HG02870 (cell line): ENCODE measurements around the gene MAPKBP1.

Source experiments
- ATAC-seq: cut with Tn5 transposase; IDR thresholded peaks from one replicate; pipeline ENCODE4 v1.9.1; 2021; ENCODE audit warnings: mild to moderate bottlenecking, moderate library complexity; ENCODE audit not compliant: unreplicated experiment

The MAPKBP1 gene

DNA sequence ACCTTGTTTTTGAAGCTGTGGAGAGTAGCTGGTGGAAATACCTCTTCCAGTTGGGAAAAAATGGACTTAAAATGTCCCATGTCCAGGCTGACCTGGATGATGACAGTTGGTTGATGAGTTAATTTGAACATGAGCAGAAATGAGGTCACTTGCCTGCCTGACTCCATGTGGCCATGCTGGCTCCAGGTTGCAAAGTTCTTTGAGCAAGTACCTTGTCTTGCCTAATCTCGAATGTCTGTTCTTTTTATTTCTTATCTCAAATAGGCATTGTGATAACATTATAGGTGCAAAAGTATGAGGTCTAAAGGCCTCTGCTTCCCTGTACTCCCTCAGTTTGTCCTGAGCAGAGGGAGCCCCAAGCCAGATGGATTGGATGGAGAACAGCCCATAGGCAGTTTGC is 9.0 kb downstream of the MAPKBP1 start:
- no peak for ATAC-seq

- no peak for ATAC-seq
Measured at GRCh38 chr15:41788262-41788661, 14.0 kb downstream of the MAPKBP1 start.

GRCh38 chr15:41789236-41789635 is 15.0 kb downstream of the MAPKBP1 start:
- ATAC-seq = no peak

DNA sequence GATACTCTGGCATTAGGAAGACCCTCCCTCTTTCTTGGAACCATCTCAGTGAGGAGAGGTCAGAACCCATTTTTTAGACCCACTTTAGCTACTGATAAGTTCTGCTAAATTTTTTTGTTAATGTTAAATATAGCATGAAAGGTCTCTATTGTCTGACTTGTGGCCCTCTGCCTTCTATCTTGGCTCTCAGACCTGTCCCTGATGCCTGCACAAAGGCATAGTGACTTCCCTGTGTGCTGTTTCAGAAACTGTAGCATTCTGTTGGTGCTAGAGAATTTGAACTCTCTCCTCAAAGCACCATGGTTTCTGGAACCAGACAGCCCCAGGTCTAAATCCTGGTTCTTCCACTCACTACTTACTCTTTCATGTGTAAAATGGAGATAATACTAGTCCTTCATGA is 15.4 kb downstream of the MAPKBP1 start:
- ATAC-seq = no peak

- ATAC-seq = no peak
Measured at GRCh38 chr15:41790169-41790568, 15.9 kb downstream of the MAPKBP1 start.

DNA sequence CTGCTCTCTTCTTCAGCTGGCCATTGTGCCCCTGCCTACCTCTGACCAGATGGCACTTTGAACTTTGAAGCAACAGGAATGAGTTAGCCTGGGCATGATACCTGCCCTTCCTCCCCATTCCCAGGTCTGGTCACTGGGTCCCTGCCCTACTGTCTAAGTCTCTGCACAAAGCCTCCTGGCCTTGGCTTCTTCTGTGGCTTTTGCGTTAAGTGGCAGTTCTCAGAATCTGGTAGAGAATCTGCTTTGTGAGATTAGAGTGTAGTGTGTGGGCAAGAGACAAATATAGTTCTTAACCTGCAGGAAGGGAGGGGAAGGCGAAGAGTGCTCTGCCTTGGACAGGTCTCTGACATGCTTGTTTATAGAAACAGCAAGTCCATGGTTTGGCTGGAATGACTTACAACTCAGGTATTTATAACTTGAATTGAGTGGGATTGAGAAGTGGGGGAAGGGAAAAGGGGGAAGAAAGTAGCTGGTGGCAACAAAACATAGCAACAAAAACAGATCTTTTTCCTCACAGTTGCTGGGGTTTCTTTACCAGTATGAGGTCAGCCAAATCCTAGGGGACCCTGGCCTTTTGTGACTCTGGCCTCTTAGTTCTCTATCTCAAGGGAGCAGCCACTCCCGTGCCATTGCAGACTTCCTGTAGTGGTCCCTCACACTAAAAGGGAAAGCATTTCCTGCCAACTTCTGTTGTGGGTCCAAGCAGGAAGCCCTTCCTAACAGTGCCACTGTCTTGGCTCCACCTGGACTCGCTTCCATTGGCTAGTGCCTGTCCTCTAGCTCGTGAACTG is 16.7 kb downstream of the MAPKBP1 start:
- ATAC-seq = no peak

DNA sequence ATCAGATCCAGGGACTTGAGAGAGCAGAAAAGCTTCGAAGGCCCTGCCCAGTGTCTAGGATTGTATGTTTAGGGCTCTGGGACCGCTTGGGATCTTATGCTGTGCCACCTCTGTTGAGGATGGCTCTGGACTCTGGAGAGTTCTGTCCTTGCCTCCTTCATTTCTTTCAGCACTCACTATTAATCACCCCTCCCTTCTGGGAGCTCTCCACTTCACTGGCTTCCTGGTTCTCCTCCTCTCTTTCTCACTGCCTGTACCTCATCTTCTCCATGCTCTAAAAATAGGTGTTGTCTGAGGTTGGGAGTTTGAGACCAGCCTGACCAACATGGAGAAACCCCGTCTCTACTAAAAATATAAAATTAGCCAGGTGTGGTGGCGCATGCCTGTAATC is 17.3 kb downstream of the MAPKBP1 start:
- ATAC-seq = no peak

- ATAC-seq = no peak
Measured at GRCh38 chr15:41792000-41792637, 17.8 kb downstream of the MAPKBP1 start.

DNA sequence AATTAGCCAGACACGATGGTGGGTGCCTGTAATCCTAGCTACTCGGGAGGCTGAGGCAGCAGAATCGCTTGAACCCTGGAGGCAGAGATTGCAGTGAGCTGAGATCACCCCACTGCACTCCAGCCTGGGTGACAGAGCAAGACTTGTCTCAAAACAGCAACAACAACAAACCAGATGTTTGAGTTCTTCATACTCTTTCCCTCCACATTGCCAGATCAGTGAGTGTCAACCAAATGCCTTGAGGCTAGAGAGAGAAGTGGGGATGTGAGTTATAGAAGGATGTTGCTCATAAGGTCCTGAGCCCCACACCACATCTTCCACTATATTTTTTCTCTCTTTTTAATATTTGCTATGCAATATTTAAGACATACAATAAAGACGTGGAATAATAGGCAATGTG is 19.8 kb downstream of the MAPKBP1 start:
- ATAC-seq = no peak

- ATAC-seq = no peak
Measured at GRCh38 chr15:41795996-41796856, 21.9 kb downstream of the MAPKBP1 start.

GRCh38 chr15:41797201-41797944 is 23.1 kb downstream of the MAPKBP1 start:
- no peak for ATAC-seq

DNA sequence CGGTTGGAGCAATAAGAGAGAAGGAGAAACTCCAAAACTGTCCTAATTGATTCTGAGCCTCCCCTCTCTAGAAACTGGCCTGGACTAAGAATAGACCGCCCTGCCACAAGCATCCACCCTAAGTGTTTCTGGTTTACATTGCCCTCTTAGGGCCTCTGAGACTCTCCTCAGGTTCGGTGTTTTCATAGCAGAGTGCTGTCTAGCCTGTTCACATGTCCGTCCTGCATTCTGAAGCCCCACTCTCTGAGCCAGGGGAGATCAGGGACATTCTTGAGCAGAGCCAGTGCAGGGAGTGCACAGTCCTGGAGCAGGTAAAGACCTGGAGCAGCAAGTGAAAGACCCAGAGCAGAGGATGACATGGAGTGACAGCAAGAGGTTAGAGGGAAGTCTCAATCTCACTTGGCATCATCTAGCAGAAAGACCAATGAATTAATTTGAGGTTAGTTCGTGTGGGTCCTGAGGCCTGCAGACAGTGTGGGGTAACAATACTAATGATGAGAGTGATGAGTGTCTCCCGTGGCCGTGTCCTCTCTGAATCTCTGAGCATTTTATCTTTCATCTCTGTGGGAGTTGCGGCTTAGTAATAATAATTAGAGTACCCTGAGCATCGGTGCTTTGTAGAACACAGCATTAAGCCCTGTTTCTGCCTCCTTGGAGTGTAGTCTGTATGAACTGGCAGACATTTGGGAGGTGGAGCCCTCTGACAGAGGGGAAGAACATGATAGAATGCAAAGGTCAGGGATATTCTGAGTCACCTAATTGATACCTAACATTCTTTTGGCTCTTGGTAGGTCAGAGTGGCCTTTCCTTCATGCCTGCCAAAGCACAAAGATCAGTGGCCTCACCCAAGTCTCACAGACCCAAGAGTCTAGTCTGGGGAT is 24.6 kb downstream of the MAPKBP1 start:
- no peak for ATAC-seq

DNA sequence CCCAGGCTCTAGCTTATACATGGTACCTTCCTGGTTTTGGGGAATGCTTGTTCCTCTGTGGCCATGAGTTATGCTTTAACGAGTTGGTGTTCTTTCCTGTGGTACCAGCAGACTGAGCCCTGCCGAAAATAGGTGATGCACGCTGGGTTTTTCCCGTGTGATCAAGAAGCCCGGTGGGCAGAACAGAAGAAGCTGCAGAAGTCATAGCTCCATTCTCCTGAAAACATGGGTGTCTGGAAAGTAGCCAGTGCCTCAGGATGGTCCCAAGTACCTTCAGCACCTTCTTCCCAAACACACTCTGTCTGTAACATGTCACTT is 25.2 kb downstream of the MAPKBP1 start:
- ATAC-seq = no peak

DNA sequence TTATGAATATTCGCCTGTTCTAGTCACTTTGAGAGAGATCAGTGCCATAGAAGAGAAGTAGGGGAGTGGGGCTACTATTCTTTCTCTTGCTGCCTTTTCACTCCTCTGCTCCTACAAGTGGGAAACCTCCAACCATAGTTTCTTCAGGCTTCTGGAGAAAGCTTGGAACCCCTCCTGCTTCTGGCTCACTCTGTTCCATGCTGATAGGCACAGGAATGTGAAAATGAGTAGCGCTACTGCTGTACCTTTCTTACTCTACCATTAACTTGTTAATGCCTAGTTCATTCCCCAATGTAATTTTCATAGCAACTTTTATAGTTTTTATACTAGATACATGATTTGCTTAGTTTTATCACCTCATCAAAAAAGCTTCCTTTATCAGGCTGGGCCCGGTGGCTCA is 26.9 kb downstream of the MAPKBP1 start:
- no peak for ATAC-seq

DNA sequence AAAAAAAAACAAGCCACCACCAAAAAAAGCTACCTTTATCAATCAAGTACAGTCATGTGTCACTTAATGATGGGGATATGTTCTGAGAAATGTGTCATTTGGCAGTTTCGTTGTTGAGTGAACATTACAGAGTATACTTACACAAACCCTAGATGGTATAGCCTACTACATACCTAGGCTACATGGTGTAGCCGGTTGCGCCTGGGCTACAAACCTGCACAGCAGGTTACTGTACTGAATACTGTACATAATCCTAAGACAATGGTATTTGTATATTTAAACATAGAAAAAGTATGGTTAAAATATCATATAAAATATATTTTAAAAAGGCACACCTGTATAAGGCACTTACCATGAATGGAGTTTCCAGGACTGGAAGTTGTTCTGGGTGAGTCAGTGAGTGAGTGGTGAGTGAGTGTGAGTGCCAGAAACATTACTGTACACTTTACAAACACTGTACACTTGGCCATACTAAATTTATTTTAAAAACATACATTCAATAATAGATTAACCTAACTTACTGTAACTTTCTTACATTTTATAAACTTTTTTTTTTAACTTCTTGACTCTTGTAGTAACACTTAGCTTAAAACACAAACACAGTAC is 27.7 kb downstream of the MAPKBP1 start:
- no peak for ATAC-seq

DNA sequence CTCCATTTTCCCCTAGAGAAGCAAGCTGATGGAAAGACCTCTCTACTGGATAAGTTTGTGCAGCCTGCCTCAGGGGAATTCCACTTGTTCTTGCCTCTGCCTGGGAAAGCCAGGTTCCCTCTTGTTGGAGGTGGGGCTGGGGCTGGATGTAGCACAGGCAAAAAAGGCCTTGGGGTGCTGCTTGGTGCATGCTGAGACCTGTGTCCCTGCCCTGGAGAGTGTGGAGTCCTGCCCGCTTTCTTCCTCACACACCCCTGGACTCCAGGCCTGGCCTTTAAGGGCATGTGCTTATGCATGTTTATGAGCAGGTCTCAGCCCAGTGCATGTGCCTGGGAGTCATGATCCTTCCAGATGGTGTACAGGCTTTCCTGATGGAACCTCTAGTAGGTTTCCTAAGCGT is 30.1 kb downstream of the MAPKBP1 start:
- no peak for ATAC-seq

- ATAC-seq = no peak
Measured at GRCh38 chr15:41804916-41805666, 30.8 kb downstream of the MAPKBP1 start.

DNA sequence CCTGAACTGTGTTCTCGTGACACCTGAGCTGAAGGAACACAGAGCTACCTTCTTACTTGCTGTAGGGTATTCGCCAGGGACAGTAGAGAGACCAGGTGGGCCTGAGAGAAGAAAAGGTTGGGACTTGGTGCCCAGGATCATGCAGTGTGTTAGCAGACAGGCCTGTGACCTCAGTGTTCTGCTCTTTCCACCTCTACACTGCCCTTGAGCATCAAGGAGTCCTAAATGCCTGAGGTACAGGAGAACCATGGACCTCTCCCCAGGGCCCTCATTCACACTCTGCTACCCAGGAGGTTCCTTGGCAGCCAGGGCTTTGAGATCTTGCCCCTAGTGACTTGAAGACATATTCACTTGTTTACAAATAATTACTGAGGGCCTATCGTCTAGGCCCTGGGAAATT is 31.4 kb downstream of the MAPKBP1 start:
- ATAC-seq = no peak
